ENCODE data around the gene MRPL12. TPM values are rescaled to one million over a fixed set of nuclear protein-coding genes. Genes with fewer than 3 reads are reported as not detected.

MRPL12 gene
- total RNA-seq, 1 donor from 2014 or later = 59.8 TPM

DNA sequence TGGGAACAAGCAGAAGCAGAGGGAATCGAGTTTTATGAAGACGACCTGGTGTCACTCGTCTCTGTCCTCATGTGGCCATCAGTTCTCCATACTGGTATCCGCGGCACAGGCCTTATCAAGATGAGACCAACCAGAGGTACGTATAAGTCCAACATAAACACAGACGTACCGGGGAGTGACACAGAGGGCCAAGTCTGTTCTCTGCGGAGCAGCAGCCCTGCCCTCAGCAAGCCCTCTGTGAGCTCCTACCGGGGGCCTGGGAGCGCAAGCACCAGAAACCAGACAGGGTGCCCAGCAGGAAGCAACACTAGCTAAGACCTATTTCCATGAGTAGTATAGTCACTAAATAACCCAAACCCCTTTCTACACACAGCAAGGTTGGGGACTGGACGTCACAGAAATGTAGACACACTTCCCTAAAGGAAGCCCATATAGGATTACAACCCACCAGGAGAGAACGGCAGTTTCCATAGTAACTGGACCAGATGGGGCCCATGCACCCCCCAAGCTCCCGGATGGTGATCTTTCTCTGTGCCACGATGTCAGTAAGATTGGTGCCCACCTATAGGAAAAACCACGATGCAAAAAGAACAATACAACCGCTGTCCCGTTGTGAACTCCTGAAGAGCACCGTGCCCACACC, 20.5 kb upstream of the MRPL12 start:
- no peak for DNase-seq (ENCODE audit: low spot score)

DNA sequence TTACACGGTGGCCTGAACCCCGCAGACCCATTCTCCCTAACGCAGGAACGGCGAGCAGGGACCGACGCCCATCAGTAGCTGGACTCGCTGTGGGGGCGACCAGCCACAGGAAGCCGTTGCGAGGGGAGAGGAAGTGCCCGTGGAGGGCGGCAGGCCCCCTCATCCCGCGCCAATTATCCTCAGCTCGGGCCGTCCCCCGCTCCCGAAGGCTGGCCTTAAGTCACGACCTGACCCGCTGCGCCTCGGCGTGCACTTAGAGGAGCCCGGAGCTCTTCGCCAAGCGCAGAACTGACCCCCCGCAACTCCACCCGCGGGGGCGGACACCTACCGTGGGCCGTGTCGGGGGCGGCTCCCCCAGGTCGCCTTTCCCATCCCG, 20.0 kb upstream of the MRPL12 start:
- no peak for DNase-seq (ENCODE audit: low spot score)

DNA sequence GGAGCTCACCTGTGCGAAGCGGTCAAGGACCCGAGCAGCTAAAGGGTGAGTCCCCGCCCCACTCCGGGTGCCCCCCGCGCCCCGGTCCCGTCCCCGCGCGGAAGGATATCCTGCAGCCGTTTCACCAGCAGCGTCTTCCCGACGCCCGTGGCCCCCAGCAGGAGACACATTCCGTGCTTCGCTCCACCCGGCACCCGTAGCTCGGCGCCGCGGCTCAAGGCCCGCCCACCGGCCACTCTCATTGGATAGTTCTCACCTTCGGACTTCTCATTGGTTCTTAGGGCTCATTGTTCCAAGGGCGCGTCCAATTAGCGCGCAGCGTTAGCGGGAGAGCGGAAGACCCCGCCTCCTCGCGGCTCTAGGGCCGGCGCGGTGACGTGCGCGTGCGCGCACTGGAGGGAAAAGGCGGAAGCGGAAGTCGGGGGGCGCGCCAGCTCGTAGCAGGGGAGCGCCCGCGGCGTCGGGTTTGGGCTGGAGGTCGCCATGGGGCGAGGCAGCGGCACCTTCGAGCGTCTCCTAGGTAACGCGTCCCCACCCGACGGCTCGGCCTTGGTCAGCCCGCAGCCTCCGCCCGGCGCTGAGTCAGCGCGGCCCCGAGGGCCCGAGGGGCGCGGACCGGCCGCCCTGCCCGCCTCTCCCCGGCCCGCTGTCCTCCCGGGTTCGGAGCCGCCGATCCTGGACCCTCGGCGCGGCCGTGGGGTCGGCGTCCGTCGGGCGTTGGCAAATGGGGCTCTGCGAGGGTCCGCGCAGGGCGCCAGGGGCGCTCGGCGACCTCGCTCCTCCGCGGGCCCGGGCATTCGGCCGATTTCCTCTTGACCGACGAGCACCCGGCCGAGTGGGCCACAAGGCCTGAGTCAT, 19.4 kb upstream of the MRPL12 start, which contains the start of the genes ARL16 and HGS:
ARL16 (minus strand) TSS at position 214 of the 858 bp plus-strand sequence; CDS start at position 170, 44 bp downstream.
HGS (plus strand) TSS at position 428 of the 858 bp plus-strand sequence; CDS start at position 484, 56 bp downstream.
- peak; percentile 98 for DNase-seq (ENCODE audit: low spot score)

DNA sequence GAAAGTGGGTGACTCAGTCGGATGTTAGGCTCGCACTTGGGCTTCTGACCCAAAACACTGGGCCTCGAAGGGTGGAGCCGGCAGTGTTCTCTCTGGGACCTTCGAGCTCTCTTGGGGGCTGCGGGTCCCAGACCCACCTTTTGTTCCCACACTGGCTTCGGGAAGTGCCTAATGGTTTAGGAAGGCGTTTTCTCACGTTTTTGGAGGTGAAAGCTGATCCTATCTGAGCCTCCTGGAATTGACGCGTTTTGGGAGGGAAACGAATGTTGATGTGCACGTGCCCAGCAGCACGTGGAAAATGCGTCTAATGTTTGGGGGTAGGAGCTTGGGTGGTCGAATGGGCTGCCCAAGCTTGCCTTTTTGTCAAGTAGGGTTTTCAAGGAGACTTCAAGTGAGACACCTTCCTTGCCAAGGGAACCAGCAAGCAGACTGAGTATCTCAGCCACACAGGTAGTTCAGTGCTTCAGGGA, 18.7 kb upstream of the MRPL12 start:
- no peak for DNase-seq (ENCODE audit: low spot score)

GRCh38 chr17:81685108-81685507, 18.1 kb upstream of the MRPL12 start:
- DNase-seq (ENCODE audit: low spot score) = no peak

DNA sequence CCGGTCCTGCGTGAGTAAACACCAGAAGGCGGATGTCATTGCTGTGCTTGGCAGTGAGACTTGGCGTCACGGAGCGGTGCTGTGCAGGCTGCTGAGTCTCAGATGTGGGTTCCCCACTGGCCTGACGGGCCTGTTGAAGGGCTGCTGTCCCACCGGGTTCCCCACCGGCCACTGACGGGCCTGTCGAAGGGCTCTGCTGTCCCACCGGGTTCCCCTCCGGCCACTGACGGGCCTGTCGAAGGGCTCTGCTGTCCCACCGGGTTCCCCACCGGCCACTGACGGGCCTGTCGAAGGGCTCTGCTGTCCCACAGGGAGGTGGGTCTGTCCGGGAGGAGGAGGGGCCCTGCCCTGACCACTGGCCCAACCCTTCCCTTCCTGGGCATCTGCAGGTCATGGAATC, 16.6 kb upstream of the MRPL12 start:
- no peak for DNase-seq (ENCODE audit: low spot score)

- no peak for DNase-seq (ENCODE audit: low spot score)
These were observed 15.2 kb upstream of the MRPL12 start for GRCh38 chr17:81687770-81688541.

- DNase-seq (ENCODE audit: low spot score) = no peak
These were observed 14.6 kb upstream of the MRPL12 start for GRCh38 chr17:81688616-81689015.

DNA sequence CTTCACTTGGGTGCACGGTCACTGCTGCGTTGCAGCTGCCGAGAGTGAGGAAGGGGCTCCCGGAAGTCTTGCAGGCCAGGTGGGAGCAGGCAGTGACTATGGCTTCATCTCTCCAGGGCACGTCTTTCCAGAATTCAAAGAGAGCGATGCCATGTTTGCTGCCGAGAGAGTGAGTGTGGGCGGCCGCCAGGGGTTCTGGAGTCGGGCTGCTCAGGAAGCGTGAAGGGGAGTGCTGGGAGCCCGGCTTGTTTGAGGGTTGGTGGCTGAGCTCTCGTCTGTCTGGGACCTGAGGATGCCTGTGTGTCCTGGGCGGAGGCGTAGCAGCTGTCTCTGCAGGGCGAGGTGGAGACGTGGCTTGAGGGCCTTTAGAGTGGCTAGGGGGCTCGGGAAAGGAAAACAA, 13.1 kb upstream of the MRPL12 start:
- no peak for DNase-seq (ENCODE audit: low spot score)

DNA sequence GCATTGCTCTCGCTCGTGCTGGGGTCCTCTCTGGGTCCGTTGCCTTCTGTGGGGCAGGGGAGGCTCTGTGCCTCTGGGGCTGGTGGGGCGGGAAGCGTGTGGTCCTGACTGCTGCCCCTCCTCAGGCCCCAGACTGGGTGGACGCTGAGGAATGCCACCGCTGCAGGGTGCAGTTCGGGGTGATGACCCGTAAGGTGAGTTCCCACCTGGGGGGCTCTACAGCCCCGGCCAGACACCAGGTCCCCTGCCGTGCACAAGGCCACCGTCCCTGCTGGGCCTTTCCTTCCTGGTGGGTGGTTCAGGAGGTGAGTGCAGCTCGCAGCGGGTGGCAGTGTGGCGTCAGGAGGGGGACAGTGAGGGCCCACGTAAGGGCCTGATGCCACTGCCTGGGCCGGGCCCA, 12.6 kb upstream of the MRPL12 start:
- no peak for DNase-seq (ENCODE audit: low spot score)

DNA sequence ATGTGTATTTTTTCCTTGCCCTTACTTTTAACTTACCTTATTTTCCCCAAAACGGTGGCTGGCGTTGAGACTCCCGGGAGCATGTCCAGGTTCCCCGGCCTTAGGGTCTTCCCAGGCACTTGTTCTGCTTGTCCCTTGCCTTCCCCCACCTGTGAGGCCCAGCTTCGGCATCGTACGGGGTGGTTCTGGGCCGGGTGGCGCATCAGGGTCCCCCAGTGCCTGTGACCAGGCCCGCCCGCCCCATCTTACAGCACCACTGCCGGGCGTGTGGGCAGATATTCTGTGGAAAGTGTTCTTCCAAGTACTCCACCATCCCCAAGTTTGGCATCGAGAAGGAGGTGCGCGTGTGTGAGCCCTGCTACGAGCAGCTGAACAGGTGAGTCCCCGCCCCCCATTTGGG, 12.0 kb upstream of the MRPL12 start:
- no peak for DNase-seq (ENCODE audit: low spot score)

DNA sequence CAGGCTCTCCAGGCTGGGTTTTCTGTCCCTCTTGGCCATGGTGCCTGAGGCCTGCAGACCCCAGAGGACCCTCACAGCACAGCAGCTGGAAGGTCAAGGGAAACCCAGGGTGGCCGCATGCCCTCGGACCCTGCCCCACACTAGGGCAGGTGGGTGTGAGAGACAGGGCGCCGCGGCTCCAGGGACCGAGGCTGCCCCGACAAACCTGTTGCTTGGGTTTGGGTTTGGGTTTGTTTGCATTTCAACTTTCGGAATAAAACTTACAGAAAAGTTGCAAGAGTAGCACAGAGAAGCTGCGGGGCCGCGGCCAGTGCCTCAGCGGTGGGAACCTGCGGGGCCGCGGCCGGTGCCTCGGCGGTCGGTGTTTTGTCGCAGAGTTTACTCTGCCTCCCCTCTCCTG, 11.6 kb upstream of the MRPL12 start:
- DNase-seq (ENCODE audit: low spot score) = no peak

- no peak for DNase-seq (ENCODE audit: low spot score)
These were observed 9.5 kb upstream of the MRPL12 start for GRCh38 chr17:81693509-81694210.

DNA sequence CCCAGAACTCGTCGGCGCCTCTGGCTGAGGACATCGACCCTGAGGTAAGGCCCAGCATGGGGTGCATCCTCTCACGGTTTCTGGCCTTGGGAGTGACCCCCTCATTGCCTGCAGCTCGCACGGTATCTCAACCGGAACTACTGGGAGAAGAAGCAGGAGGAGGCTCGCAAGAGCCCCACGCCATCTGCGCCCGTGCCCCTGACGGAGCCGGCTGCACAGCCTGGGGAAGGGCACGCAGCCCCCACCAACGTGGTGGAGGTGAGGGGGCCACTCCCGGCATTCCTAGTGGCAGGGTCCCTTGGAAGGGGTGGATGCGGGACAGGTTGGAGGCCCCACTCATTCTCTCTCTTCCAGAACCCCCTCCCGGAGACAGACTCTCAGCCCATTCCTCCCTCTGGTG, 8.4 kb upstream of the MRPL12 start:
- DNase-seq (ENCODE audit: low spot score) = no peak

DNA sequence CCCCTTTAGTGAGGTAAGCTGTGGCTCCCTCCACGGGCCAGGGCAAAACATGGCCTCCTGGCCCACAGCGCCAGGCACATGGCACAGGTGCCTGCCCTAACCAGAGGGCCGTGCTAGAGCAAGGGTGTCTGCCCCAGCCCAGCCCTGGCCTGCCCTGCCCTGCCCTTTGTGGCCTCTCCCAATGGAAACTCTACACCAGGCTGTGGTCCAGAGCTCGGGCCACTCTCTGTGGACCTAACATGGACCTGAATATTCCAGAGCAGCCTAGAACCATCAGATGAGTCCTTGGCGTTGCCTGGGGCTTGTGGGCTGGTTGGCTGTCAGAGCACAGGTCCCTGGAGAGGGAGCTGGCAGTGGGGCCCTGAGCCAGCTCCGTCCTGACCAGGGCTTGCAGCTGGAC, 8.0 kb upstream of the MRPL12 start:
- DNase-seq (ENCODE audit: low spot score) = no peak

- DNase-seq (ENCODE audit: low spot score) = no peak
These were observed 7.4 kb upstream of the MRPL12 start for GRCh38 chr17:81695801-81696200.

- no peak for DNase-seq (ENCODE audit: low spot score)
These were observed 6.8 kb upstream of the MRPL12 start for GRCh38 chr17:81696218-81696941.

DNA sequence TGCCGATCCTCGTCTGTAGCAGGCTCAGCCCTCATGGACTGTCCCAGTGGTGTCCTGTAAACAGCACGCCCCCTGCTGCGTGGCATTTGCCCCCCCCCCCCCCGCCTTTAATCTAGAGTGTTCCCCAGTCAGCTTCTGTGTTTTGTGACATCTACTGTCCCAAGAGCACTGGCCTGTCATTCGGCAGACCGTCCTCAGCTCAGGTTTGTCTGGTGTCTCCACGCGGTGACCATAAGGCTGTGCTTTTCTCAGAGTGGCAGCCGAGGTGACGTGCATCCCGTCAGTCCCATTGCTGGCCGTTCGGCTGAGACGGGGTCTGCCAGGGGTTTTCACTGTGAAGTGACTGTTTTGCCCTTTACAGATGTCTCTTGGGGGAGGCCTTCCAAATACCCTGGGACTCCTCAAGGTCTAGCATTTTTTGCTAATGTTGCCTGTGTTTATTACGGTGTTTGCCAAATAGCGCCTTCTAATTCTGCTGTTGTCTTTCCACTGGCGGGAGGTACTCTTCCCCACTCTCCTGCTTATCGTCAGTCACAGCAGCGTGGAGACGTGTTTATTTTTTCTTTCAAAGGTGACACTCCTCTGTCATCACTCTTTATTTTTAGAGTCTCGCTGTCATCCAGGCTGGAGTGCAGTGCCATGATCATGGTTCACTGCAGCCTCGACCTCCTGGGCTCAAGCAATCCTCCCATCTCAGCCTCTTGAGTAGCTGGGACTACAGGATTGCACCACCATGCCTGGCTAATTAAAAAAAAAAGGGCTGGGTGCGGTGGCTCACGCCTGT, 5.7 kb upstream of the MRPL12 start:
- no peak for DNase-seq (ENCODE audit: low spot score)

- no peak for DNase-seq (ENCODE audit: low spot score)
These were observed 2.5 kb upstream of the MRPL12 start for GRCh38 chr17:81700353-81701287.

All from ureter (tissue), 1 donor.